HCT116 (cell line): ENCODE measurements around the gene SMAGP. TPM values are rescaled to one million over a fixed set of nuclear protein-coding genes. Genes with fewer than 3 reads are reported as not detected.

Experiments used
- ATAC-seq: fragments of 200-7000 bp; cut with Tn5 transposase; 2 replicates; pipeline ENCODE4 v1.9.1; 2020; ENCODE audit warnings: mild to moderate bottlenecking, moderate library complexity
- BruUV-seq: library from RNA; stranded (reverse); fragments of 400-500 nt; replicated peaks from 2 replicates; lab custom pipeline; 2021; lab: Mats Ljungman, UMichigan
- CTCF ChIA-PET: fragments of 300-600 bp; sonication (Branson Sonifier 250); formaldehyde crosslinking; loops from one replicate; lab custom pipeline; 2021; ENCODE audit warnings: antibody characterized with exemption; lab: Charles Lee
- POLR2A ChIA-PET: fragments of 300-600, 350-600 bp; sonication (Branson Sonifier 250); formaldehyde crosslinking; loops from one replicate; lab custom pipeline; 2021; ENCODE audit warnings: antibody characterized with exemption; lab: Charles Lee
- RAD21 ChIA-PET, 2 experiments: fragments of 300-600 bp; sonication (Branson Sonifier 250); formaldehyde crosslinking; loops; one replicate each; lab custom pipeline; 2023; ENCODE audit warnings: low total read pairs in 2 of 2; ENCODE audit not compliant: uncharacterized antibody in 2 of 2, unreplicated experiment in 2 of 2, low non-redundant PET in 1 of 2; lab: Charles Lee
- DNase-seq: peaks from one replicate; pipeline ENCODE4 v3.0.0-alpha.2; 2010; ENCODE audit warnings: low read depth, low spot score
- H2AFZ ChIP-seq: fragments of 200-600 bp; shearing (Covaris generic), sonication (generic); 2 replicates; pipeline ENCODE4 v1.6.1; 2017; ENCODE audit warnings: low read depth, mixed run types, mixed read lengths, antibody characterized with exemption, low read length; ENCODE audit not compliant: poor library complexity, severe bottlenecking
- H3K27ac ChIP-seq: 2 replicates; pipeline ENCODE4 v1.5.1; 2012; ENCODE audit warnings: low read depth, low read length
- H3K27me3 ChIP-seq: fragments of 200-600 bp; sonication (generic); 2 replicates; pipeline ENCODE4 v1.6.1; 2016; ENCODE audit warnings: mixed run types, low read length, mixed read lengths; ENCODE audit not compliant: insufficient read depth
- H3K36me3 ChIP-seq, 2 experiments: fragments of 200-500 bp in 1 of 2; fragments of 200-600 bp in 1 of 2; sonication (Bioruptor generic) in 1 of 2; sonication (generic) in 1 of 2; 2 replicates each; pipeline versions ENCODE4 v1.5.1 to v1.6.1; 2014 to 2016; ENCODE audit warnings: low read length in 2 of 2, inconsistent platforms in 1 of 2, mixed read lengths in 1 of 2, mixed run types in 1 of 2; ENCODE audit not compliant: insufficient read depth in 2 of 2, control insufficient read depth in 1 of 2
- H3K4me1 ChIP-seq, 2 experiments: fragments of 200-600 bp in 1 of 2; sonication (generic) in 1 of 2; 2 replicates each; pipeline versions ENCODE4 v1.5.1 to v1.6.1; 2012 to 2017; ENCODE audit warnings: low read length in 2 of 2, inconsistent platforms in 1 of 2, mild to moderate bottlenecking in 1 of 2, mixed read lengths in 1 of 2, mixed run types in 1 of 2, moderate library complexity in 1 of 2; ENCODE audit not compliant: insufficient read depth in 2 of 2, control insufficient read depth in 1 of 2
- H3K4me2 ChIP-seq: fragments of 200-600 bp; sonication (generic); 2 replicates; pipeline ENCODE4 v1.6.1; 2017; ENCODE audit warnings: mixed run types, low read length, mixed read lengths
- H3K4me3 ChIP-seq, 2 experiments: fragments of 200-600 bp in 1 of 2; sonication (generic) in 1 of 2; replicated peaks in 1 of 2; 2 replicates each; pipeline ENCODE4 v1.5.1; 2011 to 2016; ENCODE audit warnings: low read length in 2 of 2, control low read depth in 1 of 2, low read depth in 1 of 2, mild to moderate bottlenecking in 1 of 2, mixed read lengths in 1 of 2, mixed run types in 1 of 2
- H3K79me2 ChIP-seq: fragments of 200-600 bp; sonication (generic); 2 replicates; pipeline ENCODE4 v1.6.1; 2017; ENCODE audit warnings: mild to moderate bottlenecking, mixed run types, low read length, moderate library complexity, mixed read lengths; ENCODE audit not compliant: insufficient read depth
- H3K9ac ChIP-seq: fragments of 200-600 bp; sonication (generic); 2 replicates; pipeline ENCODE4 v1.6.1; 2016; ENCODE audit warnings: low read length, mixed read lengths
- H3K9me2 ChIP-seq: fragments of 200-600 bp; sonication (generic), shearing (Covaris generic); 2 replicates; pipeline ENCODE4 v1.6.1; 2017; ENCODE audit warnings: mixed run types, mild to moderate bottlenecking, moderate library complexity; ENCODE audit not compliant: insufficient read depth
- H3K9me3 ChIP-seq, 2 experiments: fragments of 200-500 bp in 1 of 2; fragments of 200-600 bp in 1 of 2; sonication (Bioruptor generic) in 1 of 2; sonication (generic) in 1 of 2; 2 replicates each; pipeline ENCODE4 v1.6.1; 2014 to 2017; ENCODE audit warnings: low read length in 2 of 2, mixed read lengths in 2 of 2, inconsistent platforms in 1 of 2, low read depth in 1 of 2, mild to moderate bottlenecking in 1 of 2, mixed run types in 1 of 2, moderate library complexity in 1 of 2; ENCODE audit not compliant: control insufficient read depth in 1 of 2, insufficient read depth in 1 of 2
- H4K20me1 ChIP-seq: fragments of 200-600 bp; sonication (generic), shearing (Covaris generic); 2 replicates; pipeline ENCODE4 v1.6.1; 2017; ENCODE audit warnings: mixed run types, mild to moderate bottlenecking, moderate library complexity; ENCODE audit not compliant: insufficient read depth
- CBX3 ChIP-seq: IDR thresholded peaks from 2 replicates; pipeline ENCODE4 v1.6.1; 2012; ENCODE audit warnings: low read depth
- EGR1 ChIP-seq: IDR thresholded peaks from 2 replicates; pipeline ENCODE4 v1.6.1; 2012; ENCODE audit warnings: low read depth
- FOSL1 ChIP-seq: IDR thresholded peaks from 2 replicates; pipeline ENCODE4 v1.6.1; 2012; ENCODE audit warnings: low read depth
- POLR2A ChIP-seq: IDR thresholded peaks from 2 replicates; pipeline ENCODE4 v1.7.0; 2011; ENCODE audit warnings: borderline replicate concordance; ENCODE audit not compliant: insufficient read depth, insufficient read length; ENCODE audit errors: extremely low read depth
- POLR2AphosphoS5 ChIP-seq: IDR thresholded peaks from 2 replicates; pipeline ENCODE4 v1.6.1; 2011; ENCODE audit warnings: mild to moderate bottlenecking, low read depth, low read length, moderate library complexity
- SIN3A ChIP-seq: IDR thresholded peaks from 2 replicates; pipeline ENCODE4 v1.6.1; 2012; ENCODE audit warnings: low read depth
- ZFX ChIP-seq: fragments of 450-650 bp; IDR thresholded peaks from 2 replicates; pipeline ENCODE4 v1.6.1; 2017
- intact Hi-C: fragments of 100-400 bp; cut with micrococcal nuclease; formaldehyde crosslinking; loops from 2 replicates; pipeline ENCODE4 v1.10.0; 2022
- total RNA-seq: library from RNA; stranded (reverse); gene quantifications from one replicate; pipeline ENCODE4 v1.2.1, GENCODE V29; 2021; ENCODE audit not compliant: unreplicated experiment
- TF ChIP-seq, protein P1 (sequence below): IDR thresholded peaks from 2 replicates; pipeline ENCODE4 v1.6.1; 2011; ENCODE audit warnings: mild to moderate bottlenecking, low read length, moderate library complexity; ENCODE audit not compliant: insufficient replicate concordance; ENCODE audit errors: extremely low read depth
- TF ChIP-seq, protein P2 (sequence below): IDR thresholded peaks from 2 replicates; pipeline ENCODE4 v1.6.1; 2012
- TF ChIP-seq, protein P3 (sequence below): IDR thresholded peaks from 2 replicates; pipeline ENCODE4 v1.6.1; 2012

SMAGP gene
- total RNA-seq, 1 experiment from 2014 or later, result 39.9 TPM

DNA sequence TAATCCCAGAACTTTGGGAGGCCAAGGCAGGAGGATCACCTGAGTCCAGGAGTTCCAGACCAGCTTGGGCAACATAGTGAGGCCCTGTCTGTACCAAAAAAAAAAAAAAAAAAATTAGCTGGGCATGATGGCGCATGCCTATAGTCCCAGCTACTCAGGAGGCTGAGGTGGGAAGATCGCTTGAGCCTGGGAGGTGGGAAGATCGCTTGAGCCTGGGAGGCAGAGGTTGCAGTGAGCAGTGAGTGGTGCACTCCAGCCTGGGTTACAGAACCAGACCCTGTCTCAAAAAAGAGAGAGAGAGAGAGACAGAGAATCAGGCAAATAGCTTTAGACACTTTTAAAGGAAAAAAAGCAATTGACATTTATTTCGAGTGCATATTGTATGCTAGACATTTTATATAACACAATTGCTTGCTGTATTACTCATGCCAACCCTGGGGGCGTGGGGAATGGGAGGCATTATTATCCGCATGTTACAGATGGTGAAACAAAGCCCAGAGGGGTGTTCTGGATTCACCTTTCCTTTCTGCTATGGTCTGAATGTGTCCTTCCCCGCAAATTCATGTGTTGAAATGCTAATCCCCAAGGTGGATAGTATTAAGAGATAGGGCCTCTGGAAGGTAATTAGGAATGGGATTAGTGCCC lies 62.1 kb downstream of the SMAGP start:
- BruUV-seq, result no TSS peak
- intact Hi-C loops, result no loop called here
- H3K9me3 ChIP-seq, result no peaks in the 10 kb centered on the region
- ChIA-PET POLR2A (no interaction called here), RAD21 (no interaction called here), CTCF (no interaction called here)
- H3K9ac ChIP-seq, result no peak overlapping the region
- ATAC-seq, result no peak
- H4K20me1 ChIP-seq, result no peaks in the 10 kb centered on the region
- no peaks in the 10 kb centered on the region for H3K36me3 ChIP-seq
- no peak overlapping the region for H3K27ac ChIP-seq
- no peak overlapping the region for H3K4me2 ChIP-seq
- TF ChIP-seq FOSL1, result no peak
- no peak for TF ChIP-seq POLR2A
- TF ChIP-seq, protein P1, sequence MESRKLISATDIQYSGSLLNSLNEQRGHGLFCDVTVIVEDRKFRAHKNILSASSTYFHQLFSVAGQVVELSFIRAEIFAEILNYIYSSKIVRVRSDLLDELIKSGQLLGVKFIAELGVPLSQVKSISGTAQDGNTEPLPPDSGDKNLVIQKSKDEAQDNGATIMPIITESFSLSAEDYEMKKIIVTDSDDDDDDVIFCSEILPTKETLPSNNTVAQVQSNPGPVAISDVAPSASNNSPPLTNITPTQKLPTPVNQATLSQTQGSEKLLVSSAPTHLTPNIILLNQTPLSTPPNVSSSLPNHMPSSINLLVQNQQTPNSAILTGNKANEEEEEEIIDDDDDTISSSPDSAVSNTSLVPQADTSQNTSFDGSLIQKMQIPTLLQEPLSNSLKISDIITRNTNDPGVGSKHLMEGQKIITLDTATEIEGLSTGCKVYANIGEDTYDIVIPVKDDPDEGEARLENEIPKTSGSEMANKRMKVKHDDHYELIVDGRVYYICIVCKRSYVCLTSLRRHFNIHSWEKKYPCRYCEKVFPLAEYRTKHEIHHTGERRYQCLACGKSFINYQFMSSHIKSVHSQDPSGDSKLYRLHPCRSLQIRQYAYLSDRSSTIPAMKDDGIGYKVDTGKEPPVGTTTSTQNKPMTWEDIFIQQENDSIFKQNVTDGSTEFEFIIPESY, result no peak
- no peak for TF ChIP-seq ZFX
- no peak for TF ChIP-seq EGR1
- TF ChIP-seq, all 23 proteins: peak for 0
- Histone ChIP-seq H3K27me3 (no peaks in the 10 kb centered on the region), H3K79me2 (no peaks in the 10 kb centered on the region), H3K4me3 (no peak overlapping the region), H2AFZ (no peak overlapping the region), H3K4me1 (peaks cover 5 to 12% of the 10 kb centered on the region in 2 experiments; a peak in 3 of 4 replicates), H3K9me2 (no peaks in the 10 kb centered on the region)
- no peak for DNase-seq

DNA sequence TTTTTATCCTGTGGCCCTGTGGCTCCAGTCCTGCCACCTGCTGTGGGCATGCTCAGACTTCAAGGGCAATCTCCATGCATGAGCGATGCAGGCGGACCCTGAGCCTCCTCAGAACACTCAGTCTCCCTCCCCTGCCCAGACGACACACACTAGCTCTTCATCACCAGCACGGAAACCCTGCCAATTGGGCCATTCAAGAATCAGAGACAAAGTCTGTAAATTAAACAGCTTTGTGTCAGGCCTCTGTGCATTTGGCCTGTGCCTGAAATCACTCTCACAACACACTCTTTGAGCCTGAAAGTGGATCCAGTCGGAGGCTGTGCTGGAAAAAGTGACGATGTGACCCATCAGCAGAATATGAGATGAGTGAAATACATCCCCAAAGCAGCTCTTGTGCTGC lies 64.9 kb downstream of the SMAGP start:
- Histone ChIP-seq H2AFZ (no peak overlapping the region), H4K20me1 (no peaks in the 10 kb centered on the region), H3K4me3 (no peak overlapping the region), H3K4me1 (peaks cover 12 to 18% of the 10 kb centered on the region in 2 experiments), H3K27ac (no peak overlapping the region), H3K79me2 (no peaks in the 10 kb centered on the region), H3K9ac (no peak overlapping the region), H3K9me3 (no peaks in the 10 kb centered on the region), H3K36me3 (no peaks in the 10 kb centered on the region), H3K9me2 (no peaks in the 10 kb centered on the region), H3K27me3 (no peaks in the 10 kb centered on the region), H3K4me2 (peak overlapping the region; percentile 1; the same call in 1 of the 2 replicates)
- intact Hi-C loops, result no loop called here
- DNase-seq (no peak), ATAC-seq (0 out of 2 replicates have a peak, but pooled peaks have one; percentile 32)
- no TSS peak for BruUV-seq
- CTCF ChIA-PET, result interaction anchor here (1.2 kb wide), 1 partner anchor 58 kb away, joined by 3 read pairs; no protein-coding TSS in a partner anchor
- RAD21 ChIA-PET, result no interaction called here
- POLR2A ChIA-PET, result interaction anchor here (0.6 kb wide), 1 partner anchor 161 kb away, joined by 3 read pairs; no protein-coding TSS in a partner anchor
- TF ChIP-seq POLR2AphosphoS5 (no peak), CBX3 (no peak), SIN3A (no peak)
- TF ChIP-seq, protein P2, sequence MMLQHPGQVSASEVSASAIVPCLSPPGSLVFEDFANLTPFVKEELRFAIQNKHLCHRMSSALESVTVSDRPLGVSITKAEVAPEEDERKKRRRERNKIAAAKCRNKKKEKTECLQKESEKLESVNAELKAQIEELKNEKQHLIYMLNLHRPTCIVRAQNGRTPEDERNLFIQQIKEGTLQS, result no peak
- TF ChIP-seq, protein P3, sequence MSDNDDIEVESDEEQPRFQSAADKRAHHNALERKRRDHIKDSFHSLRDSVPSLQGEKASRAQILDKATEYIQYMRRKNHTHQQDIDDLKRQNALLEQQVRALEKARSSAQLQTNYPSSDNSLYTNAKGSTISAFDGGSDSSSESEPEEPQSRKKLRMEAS, result no peak
